GM23338 (cell line): ENCODE data around the gene HOXB5. TPM values are rescaled to one million over a fixed set of nuclear protein-coding genes. Genes with fewer than 3 reads are reported as not detected.

Experiments used
- ATAC-seq: fragments of 200-7000 bp; cut with Tn5 transposase; 3 replicates; pipeline ENCODE4 v1.9.1; 2020
- DNase-seq: peaks from one replicate; pipeline ENCODE4 v3.0.0-alpha.2; 2015; ENCODE audit warnings: low spot score
- H2AFZ ChIP-seq: fragments of 200-600 bp; sonication (generic); 2 replicates; pipeline ENCODE4 v1.8.0; 2016; ENCODE audit warnings: antibody characterized with exemption, mild to moderate bottlenecking, moderate library complexity
- H3F3A ChIP-seq: fragments of 200-600 bp; sonication (generic); replicated peaks from 2 replicates; pipeline ENCODE4 v1.8.0; 2017; ENCODE audit warnings: antibody characterized with exemption, mixed run types, low read depth
- H3K27ac ChIP-seq: fragments of 200-600 bp; sonication (generic); 2 replicates; pipeline ENCODE4 v1.6.1; 2016; ENCODE audit warnings: low read depth
- H3K27me3 ChIP-seq: fragments of 200-600 bp; sonication (generic); 2 replicates; pipeline ENCODE4 v1.8.0; 2016; ENCODE audit warnings: mild to moderate bottlenecking, mixed run types, moderate library complexity; ENCODE audit not compliant: insufficient read depth
- H3K36me3 ChIP-seq: fragments of 200-600 bp; sonication (generic); 2 replicates; pipeline ENCODE4 v1.8.0; 2016; ENCODE audit warnings: mild to moderate bottlenecking; ENCODE audit not compliant: insufficient read depth
- H3K4me1 ChIP-seq: fragments of 200-600 bp; sonication (generic); 2 replicates; pipeline ENCODE4 v1.8.0; 2016; ENCODE audit warnings: mild to moderate bottlenecking, moderate library complexity; ENCODE audit not compliant: insufficient read depth
- H3K4me2 ChIP-seq: fragments of 200-600 bp; sonication (generic); 2 replicates; pipeline ENCODE4 v1.7.1; 2017; ENCODE audit warnings: mixed run types
- H3K4me3 ChIP-seq: fragments of 200-600 bp; sonication (generic); 2 replicates; pipeline ENCODE4 v1.6.1; 2016; ENCODE audit warnings: mixed run types
- H3K79me2 ChIP-seq: fragments of 200-600 bp; sonication (generic); replicated peaks from 2 replicates; pipeline ENCODE4 v1.8.0; 2017; ENCODE audit warnings: mild to moderate bottlenecking; ENCODE audit not compliant: insufficient read depth
- H3K9me2 ChIP-seq: fragments of 200-600 bp; sonication (generic); 2 replicates; pipeline ENCODE4 v1.8.0; 2017; ENCODE audit not compliant: insufficient read depth
- H4K20me1 ChIP-seq: fragments of 200-600 bp; sonication (generic); replicated peaks from 2 replicates; pipeline ENCODE4 v1.8.0; 2017; ENCODE audit warnings: mild to moderate bottlenecking; ENCODE audit not compliant: insufficient read depth
- H3K27ac Mint-ChIP-seq: 2 replicates; pipeline ENCODE4 v1.8.0; 2020; ENCODE audit warnings: inconsistent platforms, mild to moderate bottlenecking, moderate library complexity, mixed read lengths
- H3K27me3 Mint-ChIP-seq: 3 replicates; pipeline ENCODE4 v1.8.0; 2022; ENCODE audit warnings: low read depth, mild to moderate bottlenecking, moderate library complexity, mixed read lengths, inconsistent platforms; ENCODE audit not compliant: insufficient read depth, poor library complexity
- H3K36me3 Mint-ChIP-seq: 3 replicates; pipeline ENCODE4 v1.8.0; 2021; ENCODE audit warnings: low read depth, mild to moderate bottlenecking, inconsistent platforms, moderate library complexity, mixed read lengths
- H3K4me1 Mint-ChIP-seq: 3 replicates; pipeline ENCODE4 v1.8.0; 2020; ENCODE audit warnings: mild to moderate bottlenecking, inconsistent platforms, mixed read lengths
- H3K4me3 Mint-ChIP-seq: 3 replicates; pipeline ENCODE4 v1.8.0; 2021; ENCODE audit warnings: moderate library complexity, mild to moderate bottlenecking, inconsistent platforms, mixed read lengths
- H3K9me3 Mint-ChIP-seq: 3 replicates; pipeline ENCODE4 v1.8.0; 2020; ENCODE audit warnings: moderate library complexity, mild to moderate bottlenecking, inconsistent platforms, mixed read lengths
- ETS1 ChIP-seq: IDR thresholded peaks from 2 replicates; pipeline ENCODE4 v1.6.1; 2016; ENCODE audit warnings: antibody characterized with exemption
- EZH2 ChIP-seq: fragments of 200-600 bp; sonication (generic); IDR thresholded peaks from one replicate; pipeline ENCODE4 v1.8.0; 2017; ENCODE audit warnings: antibody characterized with exemption, mild to moderate bottlenecking, low read depth; ENCODE audit not compliant: unreplicated experiment
- JUNB ChIP-seq: IDR thresholded peaks from one replicate; pipeline ENCODE4 v1.6.1; 2016; ENCODE audit warnings: antibody characterized with exemption; ENCODE audit not compliant: unreplicated experiment
- NANOG ChIP-seq: IDR thresholded peaks from 2 replicates; pipeline ENCODE4 v1.6.1; 2016; ENCODE audit warnings: antibody characterized with exemption, borderline replicate concordance
- POLR2AphosphoS5 ChIP-seq: IDR thresholded peaks from 2 replicates; pipeline ENCODE4 v1.6.1; 2016; ENCODE audit warnings: antibody characterized with exemption, low read depth
- STAT1 ChIP-seq: IDR thresholded peaks from one replicate; pipeline ENCODE4 v1.6.1; 2016; ENCODE audit warnings: antibody characterized with exemption; ENCODE audit not compliant: unreplicated experiment
- ZNF114 ChIP-seq: fragments of 250-450 bp; sonication (Bioruptor Pico); IDR thresholded peaks from 2 replicates; pipeline ENCODE4 v1.5.0; 2020; ENCODE audit warnings: mild to moderate bottlenecking, moderate library complexity
- ZNF462 ChIP-seq: fragments of 250-450 bp; sonication (Bioruptor Pico); IDR thresholded peaks from 2 replicates; pipeline ENCODE4 v1.5.0; 2020; ENCODE audit warnings: mild to moderate bottlenecking, moderate library complexity
- polyA plus RNA-seq: library from polyadenylated mRNA; unstranded; fragments of >200 nt; fragmentation: Nextera tagmentation; extraction: Ambion mirVana; gene quantifications from 2 replicates; pipeline ENCODE4 v1.2.1, GENCODE V29; 2016
- total RNA-seq: library from RNA; depleted of rRNA; stranded (reverse); fragments of >200 nt; shearing (Covaris generic); gene quantifications from 2 replicates; pipeline ENCODE4 v1.2.3, GENCODE V29; 2014

HOXB5 gene
- total and polyA plus RNA-seq, 2 experiments from 2014 or later = not detected

- no peak for TF ChIP-seq NANOG
- TF ChIP-seq JUNB = no peak
- TF ChIP-seq STAT1 = no peak
- TF ChIP-seq ZNF462 = no peak
- TF ChIP-seq EZH2 = peak; percentile 50
- no peak for TF ChIP-seq ETS1
Measured at GRCh38 chr17:48550502-48551213, 42.9 kb downstream of the HOXB5 start (continued).

- Histone ChIP-seq H3K9me2 (no peaks in the 10 kb centered on the region), H3K4me1 (peaks cover 84% of the 10 kb centered on the region), H4K20me1 (peaks cover 22% of the 10 kb centered on the region), H3F3A (peaks cover 38% of the 10 kb centered on the region), H3K4me3 (peak overlapping the region; percentile 43), H3K36me3 (no peaks in the 10 kb centered on the region), H3K4me2 (peak overlapping the region; percentile 67), H2AFZ (no peak overlapping the region), H3K27ac (no peak overlapping the region), H3K27me3 (peaks cover 100% of the 10 kb centered on the region), H3K79me2 (no peaks in the 10 kb centered on the region)
- DNase-seq = no peak
- Mint-ChIP-seq H3K9me3 (no peaks in the 10 kb centered on the region; the same call in 2 of the 3 replicates), H3K27ac (no peak overlapping the region), H3K4me1 (peaks cover 62% of the 10 kb centered on the region), H3K36me3 (no peaks in the 10 kb centered on the region), H3K4me3 (peak overlapping the region; percentile 32; the same call in 1 of the 3 replicates), H3K27me3 (peaks cover 100% of the 10 kb centered on the region)
- ATAC-seq = peak; percentile 30; the same call in 2 of the 3 replicates
- TF ChIP-seq POLR2AphosphoS5 = no peak
- peak; percentile 17 for TF ChIP-seq EZH2
- no peak for TF ChIP-seq ZNF114
- no peak for TF ChIP-seq STAT1
Measured at GRCh38 chr17:48549914-48550501, 43.6 kb downstream of the HOXB5 start.
